Myocyte (in vitro differentiated cells): ENCODE data around the gene MAPK8. TPM values are rescaled to one million over a fixed set of nuclear protein-coding genes. Genes with fewer than 3 reads are reported as not detected.

ENCODE experiments used
- DNase-seq: peaks from one replicate; pipeline ENCODE4 v3.0.0-alpha.2; 2012; ENCODE audit warnings: low read depth
- total RNA-seq: library from RNA; depleted of rRNA; stranded (reverse); fragments of >200 nt; gene quantifications from 2 replicates; pipeline ENCODE4 v1.2.3, GENCODE V29; 2014

MAPK8 gene
- total RNA-seq, 1 donor from 2014 or later, result 70.7 TPM

- DNase-seq, result no peak
These were observed 153.0 kb downstream of the MAPK8 start for GRCh38 chr10:48459270-48460150.

GRCh38 chr10:48460182-48460581 is 153.7 kb downstream of the MAPK8 start:
- DNase-seq, result no peak

GRCh38 chr10:48461623-48462481 is 155.4 kb downstream of the MAPK8 start:
- DNase-seq, result no peak

GRCh38 chr10:48462482-48463020 is 156.1 kb downstream of the MAPK8 start:
- DNase-seq, result no peak

GRCh38 chr10:48463318-48464003 is 157.0 kb downstream of the MAPK8 start:
- DNase-seq, result peak; percentile 67

DNA sequence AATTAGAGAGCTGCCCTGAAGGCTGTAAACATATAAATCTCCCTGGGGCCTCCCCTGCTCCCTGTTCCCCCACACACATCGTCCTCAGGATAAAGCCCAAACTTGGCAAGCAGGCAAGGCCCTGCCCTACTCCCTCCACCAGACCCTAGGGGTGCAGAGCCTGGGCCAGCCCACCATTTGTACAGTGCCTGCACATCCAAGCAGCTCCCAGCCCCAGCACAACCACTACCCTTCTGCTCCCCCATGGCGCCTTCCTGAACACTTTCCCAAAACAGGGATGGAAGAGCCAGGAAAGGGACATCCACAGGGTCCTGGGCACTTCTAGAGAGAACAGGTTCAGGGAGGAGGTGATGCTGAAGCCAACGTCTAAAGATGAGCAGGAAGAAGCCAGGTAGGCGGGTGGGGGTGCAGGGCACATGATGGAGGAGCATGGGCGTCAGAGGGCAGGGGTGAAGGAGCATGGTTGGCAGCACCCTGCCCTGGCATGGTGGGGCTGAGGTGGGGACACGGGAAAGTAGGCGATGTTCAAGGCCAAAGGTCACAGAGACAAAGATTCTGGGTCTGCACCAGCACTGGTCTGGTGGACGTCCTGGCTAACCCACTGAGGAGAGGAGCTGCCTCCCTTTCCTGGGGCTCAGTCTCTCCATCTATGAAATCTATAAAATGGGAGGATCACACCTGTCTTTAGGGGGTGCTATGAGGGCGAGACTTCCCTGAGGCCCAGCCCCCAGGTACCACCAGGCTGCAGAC is 157.8 kb downstream of the MAPK8 start:
- no peak for DNase-seq

GRCh38 chr10:48464871-48465736 is 158.6 kb downstream of the MAPK8 start:
- DNase-seq, result no peak

- DNase-seq, result no peak
These were observed 159.5 kb downstream of the MAPK8 start for GRCh38 chr10:48465860-48466521.

- no peak for DNase-seq
These were observed 160.2 kb downstream of the MAPK8 start for GRCh38 chr10:48466611-48467240.

DNA sequence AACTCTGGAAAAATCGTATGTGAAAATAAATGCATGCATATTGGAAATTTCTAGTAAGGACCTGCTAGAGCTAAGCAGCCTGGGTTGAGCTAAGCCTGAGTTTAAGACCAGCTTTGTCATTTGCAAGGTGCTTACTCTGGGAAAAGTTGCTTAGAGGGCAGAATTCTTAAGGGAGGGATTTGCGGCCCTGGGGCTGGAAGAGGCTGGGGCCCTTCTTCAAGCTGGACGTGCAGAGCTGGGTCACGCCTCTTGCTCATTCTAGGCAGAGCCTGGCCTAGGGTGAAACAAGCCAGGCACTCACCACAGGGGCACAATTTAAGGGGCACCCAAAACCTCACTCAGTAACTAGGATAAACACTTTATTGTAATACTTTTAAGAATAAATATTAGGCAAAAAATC is 161.2 kb downstream of the MAPK8 start:
- DNase-seq, result no peak

DNA sequence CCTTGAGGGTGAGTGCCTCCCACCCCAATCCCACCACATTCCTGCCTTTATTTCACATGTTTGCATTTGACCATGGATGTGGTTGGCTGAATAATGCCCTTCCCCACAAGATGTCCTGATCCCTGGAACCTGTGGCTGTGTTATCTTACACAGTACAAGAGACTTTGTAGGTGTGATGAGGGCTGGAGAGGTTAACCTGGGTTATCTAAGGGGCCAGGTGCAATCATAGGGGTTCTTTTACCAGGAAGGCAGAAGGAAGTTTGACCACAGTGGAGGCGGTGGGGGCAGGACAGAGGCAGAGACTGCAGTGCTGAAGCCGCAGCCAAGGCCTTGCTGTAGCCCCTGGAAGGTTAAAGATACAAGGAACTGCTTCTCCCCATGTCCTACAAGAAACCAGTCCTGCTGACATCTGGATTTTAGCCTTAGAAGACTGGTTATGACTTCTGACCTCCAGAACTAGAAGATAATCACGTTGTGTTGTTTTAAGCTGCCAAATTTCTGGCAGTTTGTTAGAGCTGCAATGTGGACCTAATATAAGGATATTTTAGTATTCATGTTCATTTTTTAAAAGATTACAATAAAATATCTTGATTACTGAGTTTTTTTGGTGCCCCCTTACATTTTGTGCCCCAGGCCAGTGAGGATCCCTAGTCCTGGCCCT is 161.8 kb downstream of the MAPK8 start:
- DNase-seq, result no peak

GRCh38 chr10:48468866-48469511 is 162.5 kb downstream of the MAPK8 start:
- peak; percentile 62 for DNase-seq

GRCh38 chr10:48469516-48470020 is 163.1 kb downstream of the MAPK8 start:
- peak; percentile 41 for DNase-seq

- peak; percentile 73 for DNase-seq
These were observed 163.8 kb downstream of the MAPK8 start for GRCh38 chr10:48470115-48470892.

- peak; percentile 52 for DNase-seq
These were observed 164.7 kb downstream of the MAPK8 start for GRCh38 chr10:48470893-48471805.
